WERI-Rb-1 (cell line): ENCODE results near the gene SNX15.

Source experiments
- DNase-seq: peaks from one replicate; pipeline ENCODE4 v3.0.0-alpha.2; 2020
- H3K27ac ChIP-seq: fragments of 250-450 bp; sonication (Bioruptor Pico); 2 replicates; pipeline ENCODE4 v1.5.1; 2020; ENCODE audit warnings: mild to moderate bottlenecking, moderate library complexity
- H3K27me3 ChIP-seq: fragments of 250-450 bp; sonication (Bioruptor Pico); 2 replicates; pipeline ENCODE4 v1.5.1; 2021; ENCODE audit warnings: mild to moderate bottlenecking, low read depth, moderate library complexity; ENCODE audit not compliant: insufficient read depth, severe bottlenecking
- H3K36me3 ChIP-seq: fragments of 250-450 bp; sonication (Bioruptor Pico); 2 replicates; pipeline ENCODE4 v1.5.1; 2020; ENCODE audit warnings: mild to moderate bottlenecking, moderate library complexity
- H3K4me3 ChIP-seq: 2 replicates; pipeline ENCODE4 v1.5.1; 2011; ENCODE audit warnings: low read depth, mild to moderate bottlenecking, control low read depth, low read length
- H3K9me3 ChIP-seq: fragments of 250-450 bp; sonication (Bioruptor Pico); 2 replicates; pipeline ENCODE4 v1.5.1; 2021; ENCODE audit warnings: mild to moderate bottlenecking, moderate library complexity; ENCODE audit not compliant: severe bottlenecking
- TF ChIP-seq, protein P1 (sequence below): IDR thresholded peaks from 2 replicates; pipeline ENCODE4 v1.5.1; 2011; ENCODE audit warnings: low read depth, mild to moderate bottlenecking, control low read depth, inconsistent platforms, low read length

SNX15 gene

DNA sequence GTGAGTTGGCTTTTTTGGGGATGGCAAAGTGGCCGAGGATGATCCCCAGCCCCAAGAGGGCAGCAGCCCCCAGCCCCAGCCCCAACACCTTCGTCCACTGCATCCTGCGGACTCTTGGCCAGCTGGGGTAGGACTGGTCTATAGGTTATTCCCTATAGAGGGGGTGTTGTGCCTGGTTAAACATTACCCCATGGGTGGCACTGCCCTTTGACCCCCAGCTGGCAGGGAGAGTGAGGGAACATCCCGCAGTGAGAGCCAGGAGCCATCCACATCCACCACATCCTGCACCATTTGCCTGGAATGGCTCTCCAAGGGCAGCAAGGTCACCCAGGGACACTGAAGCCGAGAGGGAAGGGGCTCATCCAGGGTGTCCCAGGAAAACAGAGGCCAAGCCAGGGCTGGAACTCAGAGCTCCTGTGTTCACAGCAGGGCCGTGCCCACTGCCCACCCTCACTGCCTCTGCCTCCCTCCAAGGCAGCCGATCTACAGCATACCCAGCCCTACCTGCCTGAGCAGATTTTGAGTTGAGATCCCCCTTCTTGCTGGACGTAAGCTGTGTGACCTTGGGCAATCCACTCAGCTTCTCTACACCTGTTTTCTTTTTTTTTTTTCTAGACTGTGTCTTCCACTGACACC, 31.3 kb downstream of the SNX15 start, which contains the start of gene NAALADL1:
NAALADL1 (minus strand) TSS at position 135 of the 636 bp plus-strand sequence; CDS start at position 103, 32 bp downstream.
- no peak for DNase-seq
- H3K27me3 ChIP-seq: no peaks in the 10 kb centered on the region
- H3K27ac ChIP-seq: no peak within 1 kb of the TSS
- no peaks in the 10 kb centered on the region for H3K36me3 ChIP-seq
- no peaks in the 10 kb centered on the region for H3K9me3 ChIP-seq
- no peak within 1 kb of the TSS for H3K4me3 ChIP-seq
- TF ChIP-seq, protein P1, sequence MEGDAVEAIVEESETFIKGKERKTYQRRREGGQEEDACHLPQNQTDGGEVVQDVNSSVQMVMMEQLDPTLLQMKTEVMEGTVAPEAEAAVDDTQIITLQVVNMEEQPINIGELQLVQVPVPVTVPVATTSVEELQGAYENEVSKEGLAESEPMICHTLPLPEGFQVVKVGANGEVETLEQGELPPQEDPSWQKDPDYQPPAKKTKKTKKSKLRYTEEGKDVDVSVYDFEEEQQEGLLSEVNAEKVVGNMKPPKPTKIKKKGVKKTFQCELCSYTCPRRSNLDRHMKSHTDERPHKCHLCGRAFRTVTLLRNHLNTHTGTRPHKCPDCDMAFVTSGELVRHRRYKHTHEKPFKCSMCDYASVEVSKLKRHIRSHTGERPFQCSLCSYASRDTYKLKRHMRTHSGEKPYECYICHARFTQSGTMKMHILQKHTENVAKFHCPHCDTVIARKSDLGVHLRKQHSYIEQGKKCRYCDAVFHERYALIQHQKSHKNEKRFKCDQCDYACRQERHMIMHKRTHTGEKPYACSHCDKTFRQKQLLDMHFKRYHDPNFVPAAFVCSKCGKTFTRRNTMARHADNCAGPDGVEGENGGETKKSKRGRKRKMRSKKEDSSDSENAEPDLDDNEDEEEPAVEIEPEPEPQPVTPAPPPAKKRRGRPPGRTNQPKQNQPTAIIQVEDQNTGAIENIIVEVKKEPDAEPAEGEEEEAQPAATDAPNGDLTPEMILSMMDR: no peak

DNA sequence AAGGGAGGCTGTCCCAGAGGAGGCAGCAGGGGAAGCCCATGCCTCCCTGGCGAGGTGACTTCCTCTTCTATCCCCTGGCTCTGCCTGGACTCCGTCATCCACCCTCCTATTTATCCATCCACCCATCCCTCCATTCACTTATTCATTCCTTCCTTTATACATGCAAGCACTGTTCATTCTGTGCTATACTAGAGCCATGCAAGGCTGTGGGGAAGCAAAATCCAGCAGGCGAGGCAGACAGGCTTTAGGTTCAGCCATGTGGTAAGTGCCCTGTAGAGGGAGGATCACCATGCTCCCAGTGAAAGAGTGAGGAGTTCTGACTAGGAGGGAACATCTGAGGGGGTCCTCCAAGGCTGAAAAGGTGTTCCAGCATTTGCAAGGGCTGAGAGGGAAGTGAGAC, 32.3 kb downstream of the SNX15 start:
- no peak overlapping the region for H3K4me3 ChIP-seq
- no peaks in the 10 kb centered on the region for H3K36me3 ChIP-seq
- no peaks in the 10 kb centered on the region for H3K27me3 ChIP-seq
- no peaks in the 10 kb centered on the region for H3K9me3 ChIP-seq
- no peak overlapping the region for H3K27ac ChIP-seq
- DNase-seq: no peak
- TF ChIP-seq, protein P1: no peak

DNA sequence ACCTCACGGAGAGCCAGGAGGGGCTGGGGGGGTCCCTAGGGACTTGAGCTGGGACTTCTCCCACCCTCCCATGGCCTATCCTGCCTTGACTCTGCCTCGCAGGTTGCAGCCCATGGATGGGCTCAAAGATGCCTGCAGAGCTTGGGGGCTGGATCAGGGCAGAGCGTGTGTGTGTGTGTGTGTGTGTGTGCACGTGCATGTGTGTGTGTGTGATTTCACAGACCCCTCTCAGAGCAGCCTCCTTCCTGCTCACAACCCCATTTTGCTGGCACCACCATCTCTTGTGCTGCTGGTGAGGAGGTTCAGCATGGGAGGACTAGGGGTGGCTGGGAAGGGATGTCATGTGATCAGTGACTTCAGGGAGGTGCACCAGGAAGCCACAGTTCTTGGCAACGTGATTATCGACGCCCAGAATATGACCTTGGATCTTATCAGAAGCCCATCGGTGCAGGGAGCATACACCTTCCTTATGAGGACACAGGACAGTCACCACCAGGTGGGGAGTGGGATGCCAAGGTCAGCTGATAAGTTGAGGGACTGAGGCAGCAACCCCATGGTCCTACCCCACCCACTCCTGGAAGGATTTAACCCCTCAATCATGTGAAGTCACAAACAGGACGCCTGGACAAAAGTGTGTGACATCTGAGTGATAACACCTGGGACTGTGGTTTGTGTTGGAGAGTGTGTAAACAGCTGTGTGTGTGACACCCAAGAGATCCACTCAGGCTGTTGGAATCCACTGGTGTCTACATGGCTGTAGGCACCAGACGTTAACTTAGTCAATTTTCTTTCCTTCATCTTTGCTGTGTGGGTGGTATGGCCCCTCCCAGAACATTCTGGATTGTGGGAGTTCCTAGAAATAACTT, 33.0 kb downstream of the SNX15 start:
- no peak overlapping the region for H3K27ac ChIP-seq
- TF ChIP-seq, protein P1: no peak
- DNase-seq: no peak

DNA sequence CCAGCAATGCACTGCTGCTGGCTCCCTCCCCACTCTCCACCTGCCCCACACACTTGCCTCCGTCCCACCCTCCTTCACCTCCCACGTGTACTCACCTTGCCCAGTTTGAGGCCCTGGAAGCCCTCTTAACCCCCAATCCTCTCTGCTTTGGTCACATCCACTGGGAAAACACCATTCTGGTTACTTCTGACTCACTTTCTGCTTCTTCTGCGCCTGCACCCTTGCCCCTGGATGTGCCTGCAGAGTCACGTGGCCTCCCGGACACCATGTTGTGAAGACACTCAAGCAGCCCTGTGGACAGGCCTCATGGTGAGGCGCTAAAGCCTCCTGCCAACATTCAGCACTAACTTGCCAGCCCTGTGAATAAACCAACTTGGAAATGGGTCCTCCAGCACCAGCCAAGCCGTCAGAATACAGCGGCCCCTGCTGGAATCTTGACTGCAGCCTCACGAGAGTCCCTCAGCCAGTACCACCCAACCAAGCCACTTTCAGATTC, 33.7 kb downstream of the SNX15 start:
- Histone ChIP-seq H3K36me3 (no peaks in the 10 kb centered on the region), H3K27ac (no peak overlapping the region), H3K27me3 (no peaks in the 10 kb centered on the region), H3K9me3 (no peaks in the 10 kb centered on the region), H3K4me3 (no peak overlapping the region)
- TF ChIP-seq, protein P1: 0 out of 2 replicates have a peak, but pooled peaks have one; percentile 24
- DNase-seq: no peak

More for the DNA sequence above, 33.0 kb downstream of the SNX15 start:
- Histone ChIP-seq H3K27me3 (no peaks in the 10 kb centered on the region), H3K36me3 (no peaks in the 10 kb centered on the region), H3K4me3 (no peak overlapping the region), H3K9me3 (no peaks in the 10 kb centered on the region)

DNA sequence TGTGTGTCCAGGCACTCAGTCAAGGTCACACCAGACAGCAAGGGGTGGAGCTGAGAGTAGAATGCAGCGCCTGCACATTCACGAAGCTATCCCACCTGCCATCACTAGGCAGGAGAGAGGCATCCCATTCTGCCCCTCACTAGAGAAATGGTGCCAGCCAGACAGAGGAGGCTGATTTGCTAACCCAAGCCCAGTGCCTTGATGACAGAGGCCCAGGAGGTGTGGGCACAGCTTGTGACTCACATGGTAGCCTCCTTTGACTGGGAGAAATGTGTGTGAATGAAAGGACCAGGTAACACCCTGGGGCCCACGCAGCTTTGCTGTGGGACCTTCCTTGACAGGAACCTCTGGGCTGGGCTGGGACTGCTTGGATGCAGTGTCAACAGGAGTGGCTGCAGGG, 36.3 kb downstream of the SNX15 start:
- H3K27me3 ChIP-seq: no peaks in the 10 kb centered on the region
- TF ChIP-seq, protein P1: no peak
- H3K4me3 ChIP-seq: no peak overlapping the region
- H3K36me3 ChIP-seq: no peaks in the 10 kb centered on the region
- DNase-seq: no peak
- no peak overlapping the region for H3K27ac ChIP-seq
- no peaks in the 10 kb centered on the region for H3K9me3 ChIP-seq
